ENCODE measurements around the gene ELF5.

GRCh38 chr11:34460278-34460677 lies 53.3 kb downstream of the ELF5 start:
- TF ChIP-seq CTCF (IDR thresholded peaks at IDR 0.05) (no peak), POLR2A (IDR thresholded peaks at IDR 0.05) (no peak)
